Muscle layer of colon (tissue), 2 donors: Measurements from ENCODE around the gene AMIGO2.
"Not testable (repeated sequence)": the region's sequence is repeated elsewhere in the genome, so short reads cannot be mapped to it uniquely, and the experiment has no call there.

ENCODE experiments used
- H3K27ac ChIP-seq: one replicate; pipeline ENCODE4 v1.7.0; 2013; ENCODE audit warnings: low read depth, mild to moderate bottlenecking, low read length, moderate library complexity
- H3K27me3 ChIP-seq, 2 donors: one replicate each; pipeline ENCODE4 v1.7.0; 2013; ENCODE audit warnings: low read length in 2 of 2, mild to moderate bottlenecking in 2 of 2; ENCODE audit not compliant: insufficient read depth in 2 of 2, control insufficient read depth in 1 of 2
- H3K36me3 ChIP-seq: one replicate; pipeline ENCODE4 v1.7.0; 2013; ENCODE audit warnings: mild to moderate bottlenecking, low read length; ENCODE audit not compliant: insufficient read depth
- H3K4me1 ChIP-seq: one replicate; pipeline ENCODE4 v1.7.0; 2013; ENCODE audit warnings: mild to moderate bottlenecking, low read length; ENCODE audit not compliant: insufficient read depth
- H3K4me3 ChIP-seq, 2 donors: one replicate each; pipeline ENCODE4 v1.7.0; 2013; ENCODE audit warnings: low read length in 2 of 2, low read depth in 1 of 2, mild to moderate bottlenecking in 1 of 2, moderate library complexity in 1 of 2
- H3K9ac ChIP-seq: one replicate; pipeline ENCODE4 v1.7.0; 2013; ENCODE audit warnings: low read length
- H3K9me3 ChIP-seq: one replicate; pipeline ENCODE4 v1.7.0; 2013; ENCODE audit warnings: mild to moderate bottlenecking, low read length
- donor health status: abdominal sarcoma.
- donor health status: Adenocarcinoma of cecum.

The AMIGO2 gene, protein sequence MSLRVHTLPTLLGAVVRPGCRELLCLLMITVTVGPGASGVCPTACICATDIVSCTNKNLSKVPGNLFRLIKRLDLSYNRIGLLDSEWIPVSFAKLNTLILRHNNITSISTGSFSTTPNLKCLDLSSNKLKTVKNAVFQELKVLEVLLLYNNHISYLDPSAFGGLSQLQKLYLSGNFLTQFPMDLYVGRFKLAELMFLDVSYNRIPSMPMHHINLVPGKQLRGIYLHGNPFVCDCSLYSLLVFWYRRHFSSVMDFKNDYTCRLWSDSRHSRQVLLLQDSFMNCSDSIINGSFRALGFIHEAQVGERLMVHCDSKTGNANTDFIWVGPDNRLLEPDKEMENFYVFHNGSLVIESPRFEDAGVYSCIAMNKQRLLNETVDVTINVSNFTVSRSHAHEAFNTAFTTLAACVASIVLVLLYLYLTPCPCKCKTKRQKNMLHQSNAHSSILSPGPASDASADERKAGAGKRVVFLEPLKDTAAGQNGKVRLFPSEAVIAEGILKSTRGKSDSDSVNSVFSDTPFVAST

DNA sequence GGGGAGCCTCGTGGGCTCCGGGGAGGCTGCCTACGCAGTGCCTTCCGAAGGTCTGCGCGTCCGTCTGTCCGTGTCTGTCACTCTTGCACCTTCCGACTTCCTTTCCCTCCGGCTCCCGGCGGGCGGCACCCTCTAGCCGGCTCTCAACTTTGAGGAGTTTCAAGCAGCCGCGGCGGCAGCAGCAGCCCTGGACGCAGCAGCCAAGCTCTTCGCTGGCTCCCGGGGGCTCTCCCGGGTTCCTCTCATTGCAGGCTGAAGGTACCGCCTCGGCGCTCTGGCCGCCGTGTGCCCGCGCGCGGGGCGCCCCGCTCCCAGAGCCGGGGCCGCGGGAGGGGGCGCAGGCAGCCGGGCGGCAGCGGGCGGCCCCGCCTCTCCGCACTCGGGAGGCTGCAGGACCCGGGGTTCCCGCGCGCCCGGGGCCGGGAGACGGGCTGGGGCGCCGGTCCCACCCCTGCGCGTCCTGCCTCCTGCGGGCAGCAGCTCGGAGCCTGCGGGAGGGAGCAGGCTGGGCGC lies at the start of gene AMIGO2, which contains the start of gene PCED1B:
TSS of gene AMIGO2 (minus strand) at position 492 of the 513 bp plus-strand sequence. CDS start 957 bp downstream, outside the sequence.
TSS of gene PCED1B (plus strand) at position 154 of the 513 bp plus-strand sequence. CDS start 155,443 bp downstream, outside the sequence.
- no peaks in the 10 kb centered on the region for H3K27me3 ChIP-seq
- H3K9me3 ChIP-seq = no peaks in the 10 kb centered on the region
- H3K36me3 ChIP-seq = peaks cover 3% of the 10 kb centered on the region
- H3K4me1 ChIP-seq = peaks cover 33% of the 10 kb centered on the region
- peak within 1 kb of the TSS; percentile 95 for H3K27ac ChIP-seq
- H3K4me3 ChIP-seq = peak within 1 kb of the TSS; percentile 80 to 92
- peak within 1 kb of the TSS; percentile 91 for H3K9ac ChIP-seq

DNA sequence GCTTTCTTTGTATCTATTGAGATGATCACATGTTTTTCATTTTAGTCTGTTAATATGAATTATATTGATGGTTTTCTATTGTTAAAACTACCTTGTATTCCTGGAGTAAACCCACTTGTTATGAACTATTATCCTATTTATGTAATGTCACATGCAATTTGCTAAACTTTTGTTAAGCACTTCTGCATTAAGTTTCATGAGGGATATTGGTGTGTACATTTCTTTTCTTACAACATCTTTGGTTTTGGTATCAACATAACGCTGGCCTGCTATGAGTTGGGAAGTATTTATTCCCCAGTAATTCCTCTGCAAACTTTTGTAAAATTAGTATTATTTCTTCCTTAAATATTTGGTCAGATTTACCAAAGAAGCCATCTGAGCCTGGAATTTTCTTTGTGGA lies 46.5 kb upstream of the AMIGO2 start:
- H3K27ac ChIP-seq = no peak overlapping the region
- H3K4me3 ChIP-seq = no peak overlapping the region
- H3K27me3 ChIP-seq = no peaks in the 10 kb centered on the region
- H3K36me3 ChIP-seq = no peaks in the 10 kb centered on the region
- no peak overlapping the region for H3K9ac ChIP-seq
- no peaks in the 10 kb centered on the region for H3K9me3 ChIP-seq
- H3K4me1 ChIP-seq = peaks cover 10% of the 10 kb centered on the region

DNA sequence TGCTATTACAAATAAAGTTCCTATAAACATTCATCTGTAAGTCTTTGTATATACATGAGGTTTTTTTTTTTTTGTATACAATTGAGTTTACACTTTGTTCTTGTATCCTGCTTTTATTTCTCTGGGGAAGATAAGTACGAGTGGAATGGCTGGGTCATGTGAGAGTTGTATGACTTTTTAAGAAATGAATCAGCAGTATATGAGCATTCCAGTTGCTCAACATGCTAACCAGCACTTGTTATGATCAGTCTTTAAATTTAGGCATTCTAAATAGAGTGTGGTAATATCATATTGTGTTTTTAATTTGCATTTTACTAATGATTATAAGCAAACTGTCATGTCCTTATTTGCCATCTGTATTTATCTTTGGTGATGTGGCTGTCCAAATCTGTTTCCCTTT lies 44.7 kb upstream of the AMIGO2 start:
- Histone ChIP-seq H3K4me3 (no peak overlapping the region), H3K27me3 (no peaks in the 10 kb centered on the region), H3K9me3 (no peaks in the 10 kb centered on the region), H3K4me1 (peaks cover 10% of the 10 kb centered on the region), H3K36me3 (no peaks in the 10 kb centered on the region), H3K27ac (no peak overlapping the region), H3K9ac (no peak overlapping the region)

DNA sequence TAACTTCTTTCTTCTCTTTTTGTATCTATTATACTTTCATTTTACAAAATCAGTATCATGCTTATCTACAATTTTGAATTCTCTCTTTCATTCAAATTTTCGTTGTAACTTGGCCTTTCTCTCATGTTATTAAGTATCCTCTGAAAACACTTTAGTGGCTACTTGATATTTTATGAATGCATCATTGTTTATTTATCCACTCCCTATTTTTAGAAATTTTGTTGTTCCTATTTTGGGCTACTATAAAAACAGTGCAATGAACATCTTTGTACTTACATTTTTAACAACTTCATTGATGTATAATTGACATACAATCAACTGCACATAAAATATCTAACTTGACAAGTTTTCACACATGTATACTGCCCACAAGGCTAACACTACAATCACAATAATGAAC lies 44.0 kb upstream of the AMIGO2 start:
- H3K9ac ChIP-seq = no peak overlapping the region
- H3K4me3 ChIP-seq = no peak overlapping the region
- H3K9me3 ChIP-seq = no peaks in the 10 kb centered on the region
- H3K27me3 ChIP-seq = no peaks in the 10 kb centered on the region
- no peak overlapping the region for H3K27ac ChIP-seq
- peaks cover 10% of the 10 kb centered on the region for H3K4me1 ChIP-seq
- H3K36me3 ChIP-seq = no peaks in the 10 kb centered on the region

DNA sequence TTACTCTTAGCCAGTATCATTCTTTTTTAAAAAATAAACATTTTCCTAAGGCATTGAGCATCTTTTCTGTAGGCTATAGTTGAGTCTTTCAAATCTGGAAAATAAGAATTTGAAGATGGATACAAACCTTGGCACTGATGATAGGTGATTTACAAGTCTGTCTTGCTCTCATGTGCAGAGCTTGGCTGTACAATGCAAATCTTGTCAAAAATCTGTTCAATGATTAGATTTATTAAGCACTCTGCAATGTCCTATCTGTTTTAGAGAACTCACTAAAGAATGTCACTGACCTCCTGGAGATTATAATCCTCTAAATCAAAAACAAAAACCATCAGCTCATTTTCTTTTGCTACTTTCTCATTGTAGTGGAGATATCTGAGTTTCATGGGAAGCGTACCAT lies 42.8 kb upstream of the AMIGO2 start:
- Histone ChIP-seq H3K4me1 (peaks cover 10% of the 10 kb centered on the region), H3K4me3 (no peak overlapping the region), H3K27ac (no peak overlapping the region), H3K36me3 (no peaks in the 10 kb centered on the region), H3K9ac (no peak overlapping the region), H3K27me3 (no peaks in the 10 kb centered on the region), H3K9me3 (no peaks in the 10 kb centered on the region)

GRCh38 chr12:47121146-47121545 lies 41.4 kb upstream of the AMIGO2 start:
- Histone ChIP-seq H3K4me3 (no peak overlapping the region), H3K27ac (no peak overlapping the region), H3K36me3 (no peaks in the 10 kb centered on the region), H3K9me3 (no peaks in the 10 kb centered on the region), H3K9ac (no peak overlapping the region), H3K27me3 (no peaks in the 10 kb centered on the region), H3K4me1 (peaks cover 10% of the 10 kb centered on the region)

- Histone ChIP-seq H3K9ac (no peak overlapping the region), H3K9me3 (no peaks in the 10 kb centered on the region), H3K36me3 (no peaks in the 10 kb centered on the region), H3K27ac (no peak overlapping the region), H3K27me3 (no peaks in the 10 kb centered on the region), H3K4me3 (no peak overlapping the region), H3K4me1 (peaks cover 10% of the 10 kb centered on the region)
Measured at GRCh38 chr12:47120736-47121135, 41.0 kb upstream of the AMIGO2 start.

GRCh38 chr12:47117305-47117704 lies 37.5 kb upstream of the AMIGO2 start:
- H3K36me3 ChIP-seq, H3K9ac ChIP-seq, H3K27ac ChIP-seq, H3K9me3 ChIP-seq, H3K27me3 ChIP-seq, H3K4me1 ChIP-seq, H3K4me3 ChIP-seq: not testable (repeated sequence)

GRCh38 chr12:47114481-47114892 lies 34.7 kb upstream of the AMIGO2 start:
- H3K27me3 ChIP-seq = no peaks in the 10 kb centered on the region
- H3K4me3 ChIP-seq = no peak overlapping the region
- no peak overlapping the region for H3K9ac ChIP-seq
- no peaks in the 10 kb centered on the region for H3K4me1 ChIP-seq
- no peaks in the 10 kb centered on the region for H3K9me3 ChIP-seq
- H3K36me3 ChIP-seq = peaks cover 5% of the 10 kb centered on the region
- no peak overlapping the region for H3K27ac ChIP-seq

DNA sequence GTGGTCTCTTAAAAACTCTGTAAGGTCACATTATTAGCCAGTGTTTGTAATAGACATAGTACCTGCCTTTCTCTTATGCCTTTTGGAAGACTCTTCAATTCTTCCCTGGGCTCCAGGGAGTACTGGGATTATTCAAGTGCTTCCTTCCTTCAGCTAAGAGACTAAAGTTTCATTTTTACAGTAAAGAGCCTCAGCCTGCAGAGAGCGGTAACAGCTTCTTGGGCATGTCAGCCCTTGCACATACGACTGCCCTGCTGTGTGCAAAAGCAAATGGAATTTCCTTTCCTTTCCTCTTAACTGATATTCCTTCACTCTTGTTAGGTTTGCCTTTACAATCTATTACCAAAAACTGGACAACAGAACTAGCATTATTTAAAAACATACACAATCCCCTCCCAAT lies 32.9 kb upstream of the AMIGO2 start:
- Histone ChIP-seq H3K9me3 (no peaks in the 10 kb centered on the region), H3K36me3 (peaks cover 5% of the 10 kb centered on the region), H3K4me1 (no peaks in the 10 kb centered on the region), H3K27ac (no peak overlapping the region), H3K27me3 (no peaks in the 10 kb centered on the region), H3K9ac (no peak overlapping the region), H3K4me3 (no peak overlapping the region)

DNA sequence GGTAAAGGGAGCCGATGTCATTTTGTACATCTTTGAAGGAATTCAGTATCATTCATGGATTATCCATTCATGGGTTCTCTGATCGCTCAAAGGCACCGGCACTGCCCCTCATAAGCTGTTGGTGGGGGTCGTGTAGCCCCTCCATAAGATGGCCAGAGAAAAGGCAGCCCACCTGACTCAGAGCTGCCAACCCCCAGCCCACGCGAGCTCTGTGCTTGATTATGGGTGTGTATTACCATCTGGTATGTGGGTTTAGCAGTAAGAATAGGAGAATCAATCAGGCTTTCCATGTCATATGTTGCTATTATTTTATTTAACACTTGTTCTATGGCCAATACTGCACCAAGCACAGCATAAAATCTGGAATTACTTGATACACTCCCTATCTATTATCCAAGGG lies 32.1 kb upstream of the AMIGO2 start:
- H3K27ac ChIP-seq = no peak overlapping the region
- H3K9ac ChIP-seq = no peak overlapping the region
- no peaks in the 10 kb centered on the region for H3K4me1 ChIP-seq
- no peaks in the 10 kb centered on the region for H3K9me3 ChIP-seq
- H3K36me3 ChIP-seq = peaks cover 5% of the 10 kb centered on the region
- H3K4me3 ChIP-seq = no peak overlapping the region
- no peaks in the 10 kb centered on the region for H3K27me3 ChIP-seq
